ENCODE data around the gene SPRYD3. TPM values are rescaled to one million over a fixed set of nuclear protein-coding genes. Genes with fewer than 3 reads are reported as not detected.
A peak's percentile ranks its signal among the peaks of the same experiment; 100 is the strongest.
"Not testable (repeated sequence)": the region's sequence is repeated elsewhere in the genome, so short reads cannot be mapped to it uniquely, and the experiment has no call there.

The SPRYD3 gene
- total and polyA plus RNA-seq, 2 experiments from 2014 or later = 48.7 to 54.7 TPM

GRCh38 chr12:53097564-53098353, 18.6 kb upstream of the SPRYD3 start, which contains the start of gene IGFBP6:
TSS of gene IGFBP6 (plus strand) at chr12:53097667. CDS start at chr12:53097718, 51 bp downstream.
- peak within 1 kb of the TSS; percentile 85 for H3K4me3 ChIP-seq
- DNase-seq = peak; percentile 90
- peaks cover 35% of the 10 kb centered on the region for H3F3A ChIP-seq (ENCODE audit: insufficient read depth)
- in situ Hi-C loops (cut with MboI) = no loop called here
- peak within 1 kb of the TSS; percentile 93 for H3K9ac ChIP-seq
- H3K9me2 ChIP-seq (ENCODE audit: insufficient read depth) = no peaks in the 10 kb centered on the region
- no peaks in the 10 kb centered on the region for H3K9me3 ChIP-seq (ENCODE audit: low read depth)
- H3K27ac ChIP-seq = peak within 1 kb of the TSS; percentile 97
- H3K36me3 ChIP-seq (ENCODE audit: low read depth) = no peaks in the 10 kb centered on the region
- H2AFZ ChIP-seq = peak within 1 kb of the TSS; percentile 47
- TF ChIP-seq EZH2phosphoT487 (IDR thresholded peaks at IDR 0.05; ENCODE audit: insufficient read depth, low read depth) (no peak), EZH2 (IDR thresholded peaks at IDR 0.05; ENCODE audit: insufficient read depth, poor library complexity, severe bottlenecking) (no peak)
- H3K4me1 ChIP-seq (ENCODE audit: insufficient read depth) = peaks cover 22% of the 10 kb centered on the region
- WGBS, 2 experiments (ENCODE audit: low coverage in 1 of 2, low lambda C conversion rate in 2 of 2, missing lambda C conversion rate in 2 of 2) = 0 to 2% methylated on average over 31 to 47 of the region's 51 CpGs
- no peaks in the 10 kb centered on the region for H3K27me3 ChIP-seq (replicated peaks; ENCODE audit: insufficient read depth)
- H4K20me1 ChIP-seq (ENCODE audit: insufficient read depth) = no peaks in the 10 kb centered on the region
- H3K79me2 ChIP-seq (ENCODE audit: insufficient read depth) = peaks cover 11% of the 10 kb centered on the region; the same call in 1 of the 2 replicates
- H3K4me2 ChIP-seq (ENCODE audit: unreplicated experiment) = peak within 1 kb of the TSS; percentile 91

- Histone ChIP-seq H3K79me2 (ENCODE audit: insufficient read depth) (peaks cover 11% of the 10 kb centered on the region; the same call in 1 of the 2 replicates), H3F3A (ENCODE audit: insufficient read depth) (peaks cover 29% of the 10 kb centered on the region), H3K9me2 (ENCODE audit: insufficient read depth) (no peaks in the 10 kb centered on the region), H3K4me3 (peak overlapping the region; percentile 85), H3K27me3 (replicated peaks; ENCODE audit: insufficient read depth) (no peaks in the 10 kb centered on the region), H3K27ac (peak overlapping the region; percentile 97), H3K9ac (peak overlapping the region; percentile 93), H2AFZ (peak overlapping the region; percentile 47), H3K9me3 (ENCODE audit: low read depth) (no peaks in the 10 kb centered on the region), H3K36me3 (ENCODE audit: low read depth) (no peaks in the 10 kb centered on the region), H3K4me1 (ENCODE audit: insufficient read depth) (peaks cover 22% of the 10 kb centered on the region), H3K4me2 (ENCODE audit: unreplicated experiment) (peak overlapping the region; percentile 91), H4K20me1 (ENCODE audit: insufficient read depth) (no peaks in the 10 kb centered on the region)
- 1 to 2% methylated on average over 9 of the region's 9 CpGs for WGBS, 2 experiments (ENCODE audit: low coverage in 1 of 2, low lambda C conversion rate in 2 of 2, missing lambda C conversion rate in 2 of 2)
- TF ChIP-seq EZH2 (IDR thresholded peaks at IDR 0.05; ENCODE audit: insufficient read depth, poor library complexity, severe bottlenecking) (no peak), EZH2phosphoT487 (IDR thresholded peaks at IDR 0.05; ENCODE audit: insufficient read depth, low read depth) (no peak)
- DNase-seq = peak; percentile 64
- in situ Hi-C loops (cut with MboI) = no loop called here
These were observed 18.0 kb upstream of the SPRYD3 start for GRCh38 chr12:53097207-53097563.

GRCh38 chr12:53096759-53097158, 17.6 kb upstream of the SPRYD3 start:
- Histone ChIP-seq H3K27me3 (replicated peaks; ENCODE audit: insufficient read depth) (no peaks in the 10 kb centered on the region), H3K4me1 (ENCODE audit: insufficient read depth) (peaks cover 22% of the 10 kb centered on the region), H3K36me3 (ENCODE audit: low read depth) (no peaks in the 10 kb centered on the region), H3K9ac (peak overlapping the region; percentile 93), H3K4me2 (ENCODE audit: unreplicated experiment) (peak overlapping the region; percentile 91), H3K27ac (peak overlapping the region; percentile 97), H4K20me1 (ENCODE audit: insufficient read depth) (no peaks in the 10 kb centered on the region), H2AFZ (peak overlapping the region; percentile 47; the same call in 1 of the 2 replicates), H3K9me2 (ENCODE audit: insufficient read depth) (no peaks in the 10 kb centered on the region), H3K4me3 (peak overlapping the region; percentile 85), H3K9me3 (ENCODE audit: low read depth) (no peaks in the 10 kb centered on the region), H3K79me2 (ENCODE audit: insufficient read depth) (peaks cover 11% of the 10 kb centered on the region; the same call in 1 of the 2 replicates), H3F3A (ENCODE audit: insufficient read depth) (peaks cover 30% of the 10 kb centered on the region)
- no peak for DNase-seq
- in situ Hi-C loops (cut with MboI) = no loop called here
- TF ChIP-seq EZH2phosphoT487 (IDR thresholded peaks at IDR 0.05; ENCODE audit: insufficient read depth, low read depth) (no peak), EZH2 (IDR thresholded peaks at IDR 0.05; ENCODE audit: insufficient read depth, poor library complexity, severe bottlenecking) (no peak)
- WGBS, 2 experiments (ENCODE audit: low coverage in 1 of 2, low lambda C conversion rate in 2 of 2, missing lambda C conversion rate in 2 of 2) = 0 to 2% methylated on average over 6 to 9 of the region's 9 CpGs

- Histone ChIP-seq H3K9me2 (ENCODE audit: insufficient read depth) (no peaks in the 10 kb centered on the region), H3K27ac (peak overlapping the region; percentile 97), H3K4me3 (peak overlapping the region; percentile 85), H3K9me3 (ENCODE audit: low read depth) (no peaks in the 10 kb centered on the region), H3F3A (ENCODE audit: insufficient read depth) (peaks cover 36% of the 10 kb centered on the region), H3K36me3 (ENCODE audit: low read depth) (no peaks in the 10 kb centered on the region), H3K4me2 (ENCODE audit: unreplicated experiment) (peak overlapping the region; percentile 91), H3K9ac (peak overlapping the region; percentile 93), H3K27me3 (replicated peaks; ENCODE audit: insufficient read depth) (no peaks in the 10 kb centered on the region), H4K20me1 (ENCODE audit: insufficient read depth) (no peaks in the 10 kb centered on the region), H2AFZ (0 out of 2 replicates have a peak overlapping the region, but pooled peaks have one; percentile 37), H3K4me1 (ENCODE audit: insufficient read depth) (peaks cover 22% of the 10 kb centered on the region), H3K79me2 (ENCODE audit: insufficient read depth) (peaks cover 11% of the 10 kb centered on the region; the same call in 1 of the 2 replicates)
- 0 to 2% methylated on average over 5 to 11 of the region's 11 CpGs for WGBS, 2 experiments (ENCODE audit: low coverage in 1 of 2, low lambda C conversion rate in 2 of 2, missing lambda C conversion rate in 2 of 2)
- peak; percentile 95 for DNase-seq
- TF ChIP-seq EZH2phosphoT487 (IDR thresholded peaks at IDR 0.05; ENCODE audit: insufficient read depth, low read depth) = no peak
- no peak for TF ChIP-seq EZH2 (IDR thresholded peaks at IDR 0.05; ENCODE audit: insufficient read depth, poor library complexity, severe bottlenecking)
- in situ Hi-C loops (cut with MboI) = no loop called here
These were observed 17.0 kb upstream of the SPRYD3 start for GRCh38 chr12:53096089-53096741.

- H4K20me1 ChIP-seq (ENCODE audit: insufficient read depth); H3K36me3 ChIP-seq (ENCODE audit: low read depth); H3K9me2 ChIP-seq (ENCODE audit: insufficient read depth); H3K9me3 ChIP-seq (ENCODE audit: low read depth); in situ Hi-C loops (cut with MboI); DNase-seq; H3K27me3 ChIP-seq (replicated peaks; ENCODE audit: insufficient read depth); H3K4me3 ChIP-seq; H2AFZ ChIP-seq: not testable (repeated sequence)
- peak overlapping the region; percentile 91 for H3K4me2 ChIP-seq (ENCODE audit: unreplicated experiment)
- H3K9ac ChIP-seq = peak overlapping the region; percentile 93
- H3F3A ChIP-seq (ENCODE audit: insufficient read depth) = peaks cover 42% of the 10 kb centered on the region
- peaks cover 21% of the 10 kb centered on the region for H3K4me1 ChIP-seq (ENCODE audit: insufficient read depth)
- WGBS, 2 experiments (ENCODE audit: low coverage in 1 of 2, low lambda C conversion rate in 2 of 2, missing lambda C conversion rate in 2 of 2) = 97 to 100% methylated on average over 3 of the region's 3 CpGs
- H3K79me2 ChIP-seq (ENCODE audit: insufficient read depth) = peaks cover 11% of the 10 kb centered on the region; the same call in 1 of the 2 replicates
- peak overlapping the region; percentile 97 for H3K27ac ChIP-seq
These were observed 16.4 kb upstream of the SPRYD3 start for GRCh38 chr12:53095596-53095895.

GRCh38 chr12:53094796-53095595, 15.8 kb upstream of the SPRYD3 start:
- H3K9ac ChIP-seq; H3K4me3 ChIP-seq; H3K9me2 ChIP-seq (ENCODE audit: insufficient read depth); H4K20me1 ChIP-seq (ENCODE audit: insufficient read depth); H3K4me2 ChIP-seq (ENCODE audit: unreplicated experiment); H3K9me3 ChIP-seq (ENCODE audit: low read depth); in situ Hi-C loops (cut with MboI); H3K27me3 ChIP-seq (replicated peaks; ENCODE audit: insufficient read depth); H3K79me2 ChIP-seq (ENCODE audit: insufficient read depth); H3K36me3 ChIP-seq (ENCODE audit: low read depth); H2AFZ ChIP-seq: not testable (repeated sequence)
- Histone ChIP-seq H3K4me1 (ENCODE audit: insufficient read depth) (peaks cover 16% of the 10 kb centered on the region), H3K27ac (peak overlapping the region; percentile 97), H3F3A (ENCODE audit: insufficient read depth) (peaks cover 46% of the 10 kb centered on the region)
- peak; percentile 29 for DNase-seq
- 84 to 86% methylated on average over 5 of the region's 5 CpGs for WGBS, 2 experiments (ENCODE audit: low coverage in 1 of 2, low lambda C conversion rate in 2 of 2, missing lambda C conversion rate in 2 of 2)

All from GM23248 (cell line).